Measurements from ENCODE around the gene ACER3. TPM values are rescaled to one million over a fixed set of nuclear protein-coding genes. Genes with fewer than 3 reads are reported as not detected.
A peak's percentile ranks its signal among the peaks of the same experiment; 100 is the strongest.
"Not testable (repeated sequence)": the region's sequence is repeated elsewhere in the genome, so short reads cannot be mapped to it uniquely, and the experiment has no call there.

The ACER3 gene
- total RNA-seq, 1 donor from 2014 or later = 18.2 TPM

GRCh38 chr11:76872959-76873827 is 12.5 kb downstream of the ACER3 start:
- no peak for DNase-seq

GRCh38 chr11:76878014-76878413 is 17.3 kb downstream of the ACER3 start:
- DNase-seq = no peak

- DNase-seq = peak; percentile 48
These were observed 19.6 kb downstream of the ACER3 start for GRCh38 chr11:76880314-76880713.

GRCh38 chr11:76880956-76881355 is 20.2 kb downstream of the ACER3 start:
- no peak for DNase-seq

- DNase-seq = no peak
These were observed 24.8 kb downstream of the ACER3 start for GRCh38 chr11:76885390-76886097.

- DNase-seq = no peak
These were observed 28.3 kb downstream of the ACER3 start for GRCh38 chr11:76888989-76889388.

- DNase-seq = no peak
These were observed 28.8 kb downstream of the ACER3 start for GRCh38 chr11:76889411-76889975.

GRCh38 chr11:76890329-76890728 is 29.6 kb downstream of the ACER3 start:
- DNase-seq = no peak

GRCh38 chr11:76891285-76891684 is 30.6 kb downstream of the ACER3 start:
- DNase-seq = no peak

GRCh38 chr11:76891793-76892192 is 31.1 kb downstream of the ACER3 start:
- no peak for DNase-seq

- DNase-seq = no peak
These were observed 31.6 kb downstream of the ACER3 start for GRCh38 chr11:76892306-76892705.

- no peak for DNase-seq
These were observed 36.5 kb downstream of the ACER3 start for GRCh38 chr11:76897233-76897632.

- DNase-seq = no peak
These were observed 40.4 kb downstream of the ACER3 start for GRCh38 chr11:76901144-76901543.

GRCh38 chr11:76901622-76902021 is 40.9 kb downstream of the ACER3 start:
- not testable (repeated sequence) for DNase-seq

GRCh38 chr11:76902121-76903014 is 41.6 kb downstream of the ACER3 start:
- no peak for DNase-seq

- DNase-seq = no peak
These were observed 42.6 kb downstream of the ACER3 start for GRCh38 chr11:76903325-76903724.

GRCh38 chr11:76910620-76911414 is 50.1 kb downstream of the ACER3 start:
- DNase-seq = no peak

- no peak for DNase-seq
These were observed 50.7 kb downstream of the ACER3 start for GRCh38 chr11:76911415-76911808.

GRCh38 chr11:76916712-76917111 is 56.0 kb downstream of the ACER3 start:
- no peak for DNase-seq

- peak; percentile 46 for DNase-seq
These were observed 58.2 kb downstream of the ACER3 start for GRCh38 chr11:76918941-76919386.

GRCh38 chr11:76919467-76919866 is 58.7 kb downstream of the ACER3 start:
- no peak for DNase-seq

All from skin of body (tissue), 2 donors.